Endothelial cell of umbilical vein (primary cell): ENCODE data around the gene TJP3. TPM values are rescaled to one million over a fixed set of nuclear protein-coding genes. Genes with fewer than 3 reads are reported as not detected.

Experiments
- BruUV-seq: library from RNA; stranded (reverse); fragments of 400-500 nt; replicated peaks from 2 replicates; lab custom pipeline; 2021; lab: Mats Ljungman, UMichigan
- CTCF ChIA-PET: fragments of 300-600, 350-600 bp; sonication (Branson Sonifier 250); formaldehyde crosslinking; loops from one replicate; lab custom pipeline; 2021; ENCODE audit warnings: antibody characterized with exemption, inconsistent platforms; lab: Charles Lee
- POLR2A ChIA-PET: fragments of 300-600, 350-600 bp; sonication (Branson Sonifier 250); formaldehyde crosslinking; loops from one replicate; lab custom pipeline; 2021; ENCODE audit warnings: antibody characterized with exemption, inconsistent platforms; lab: Charles Lee
- DNase-seq: peaks from one replicate; pipeline ENCODE4 v3.0.0-alpha.2; 2011; ENCODE audit warnings: low read depth, low spot score
- FAIRE-seq: peaks from 2 replicates; lab custom pipeline; 2011; peaks lifted over from hg19 to GRCh38; lab: Jason Lieb, UNC
- H2AFZ ChIP-seq: 2 replicates; pipeline ENCODE4 v1.6.0; 2012; ENCODE audit warnings: low read depth, low read length, control low read depth, inconsistent platforms
- H3K27ac ChIP-seq: 2 replicates; pipeline ENCODE4 v1.5.1; 2011; ENCODE audit warnings: low read depth, mild to moderate bottlenecking, control low read depth, low read length, moderate library complexity; ENCODE audit not compliant: insufficient read depth
- H3K27me3 ChIP-seq, 2 experiments: 2 replicates each; pipeline versions ENCODE4 v1.6.0 to v1.6.1; 2011; ENCODE audit warnings: low read length in 2 of 2, mixed read lengths in 1 of 2; ENCODE audit not compliant: control insufficient read depth in 2 of 2, insufficient read depth in 2 of 2
- H3K36me3 ChIP-seq, 2 experiments: 2 replicates in 1 of 2; 3 replicates in 1 of 2; pipeline ENCODE4 v1.5.1; 2011; ENCODE audit warnings: low read length in 2 of 2, mild to moderate bottlenecking in 1 of 2, moderate library complexity in 1 of 2; ENCODE audit not compliant: control insufficient read depth in 2 of 2, insufficient read depth in 2 of 2; ENCODE audit errors: extremely low read depth in 1 of 2
- H3K4me1 ChIP-seq: 3 replicates; pipeline ENCODE4 v1.5.1; 2011; ENCODE audit warnings: mild to moderate bottlenecking, low read length; ENCODE audit not compliant: control insufficient read depth, insufficient read depth; ENCODE audit errors: extremely low read depth
- H3K4me2 ChIP-seq: 2 replicates; pipeline ENCODE4 v1.6.1; 2011; ENCODE audit warnings: low read length, control low read depth, mixed read lengths; ENCODE audit not compliant: insufficient read depth
- H3K4me3 ChIP-seq, 3 experiments: fragments of 200-600 bp in 1 of 3; sonication (generic), shearing (Covaris generic) in 1 of 3; replicated peaks in 1 of 3; 2 replicates each; pipeline ENCODE4 v1.5.1; 2011 to 2016; ENCODE audit warnings: control low read depth in 3 of 3, low read length in 3 of 3, mild to moderate bottlenecking in 2 of 3, inconsistent platforms in 1 of 3, low read depth in 1 of 3, moderate library complexity in 1 of 3; ENCODE audit not compliant: insufficient read depth in 1 of 3
- H3K79me2 ChIP-seq: 2 replicates; pipeline ENCODE4 v1.6.0; 2012; ENCODE audit warnings: low read length, inconsistent platforms; ENCODE audit not compliant: control insufficient read depth, insufficient read depth
- H3K9ac ChIP-seq: replicated peaks from 2 replicates; pipeline ENCODE3; 2011; ENCODE audit warnings: low read length, control low read depth; ENCODE audit not compliant: insufficient read depth; ENCODE audit errors: extremely low read depth
- H3K9me1 ChIP-seq: replicated peaks from 3 replicates; pipeline ENCODE4 v1.6.0; 2011; ENCODE audit warnings: mild to moderate bottlenecking, low read length; ENCODE audit not compliant: control insufficient read depth, insufficient read depth; ENCODE audit errors: extremely low read depth
- H3K9me3 ChIP-seq: replicated peaks from 2 replicates; pipeline ENCODE4 v1.5.1; 2012; ENCODE audit warnings: low read length, inconsistent platforms; ENCODE audit not compliant: control insufficient read depth, insufficient read depth
- H4K20me1 ChIP-seq: replicated peaks from 2 replicates; pipeline ENCODE3; 2011; ENCODE audit warnings: mild to moderate bottlenecking, low read length; ENCODE audit not compliant: control insufficient read depth, insufficient read depth; ENCODE audit errors: extremely low read depth
- EZH2 ChIP-seq: IDR thresholded peaks from 2 replicates; pipeline ENCODE4 v1.6.1; 2012; ENCODE audit warnings: borderline replicate concordance, low read depth, mild to moderate bottlenecking, moderate library complexity, low read length, inconsistent platforms; ENCODE audit not compliant: severe bottlenecking
- FOS ChIP-seq: IDR thresholded peaks from 2 replicates; pipeline ENCODE4 v1.6.1; 2011; ENCODE audit warnings: mild to moderate bottlenecking, low read length, moderate library complexity, borderline replicate concordance; ENCODE audit not compliant: insufficient read depth
- GATA2 ChIP-seq: IDR thresholded peaks from 2 replicates; pipeline ENCODE4 v1.7.0; 2011; ENCODE audit warnings: low read depth, mild to moderate bottlenecking, moderate library complexity, mixed read lengths, low read length; ENCODE audit not compliant: insufficient read length, insufficient read depth
- JUN ChIP-seq: IDR thresholded peaks from 2 replicates; pipeline ENCODE4 v1.6.1; 2011; ENCODE audit warnings: borderline replicate concordance, low read depth; ENCODE audit not compliant: insufficient read length, insufficient read depth
- MAX ChIP-seq: IDR thresholded peaks from 2 replicates; pipeline ENCODE4 v1.6.1; 2011; ENCODE audit not compliant: insufficient read depth, insufficient read length
- MYC ChIP-seq: IDR thresholded peaks from one replicate; pipeline ENCODE4 v1.6.1; 2011; ENCODE audit warnings: mild to moderate bottlenecking, low read depth, low read length
- POLR2A ChIP-seq: IDR thresholded peaks from 2 replicates; pipeline ENCODE4 v1.6.1; 2012; ENCODE audit warnings: low read depth, mild to moderate bottlenecking, control low read depth, low read length
- POLR2AphosphoS5 ChIP-seq: IDR thresholded peaks from 2 replicates; pipeline ENCODE4 v1.6.1; 2012; ENCODE audit warnings: low read depth, mild to moderate bottlenecking, control low read depth, low read length, moderate library complexity; ENCODE audit not compliant: insufficient read depth
- dilution Hi-C: fragments of 300-500 bp; cut with MboI; formaldehyde crosslinking; loops from one replicate; pipeline ENCODE4 v1.15.0; 2019; ENCODE audit warnings: low sequenced_read_pairs; ENCODE audit not compliant: extremely low pct_ligation_motif_present
- intact Hi-C: fragments of 100-400 bp; cut with micrococcal nuclease; formaldehyde crosslinking; loops from one replicate; pipeline ENCODE4 v1.10.0; 2022
- polyA plus RNA-seq, 4 experiments: library from polyadenylated mRNA; depleted of rRNA in 3 of 4; stranded (reverse) in 3 of 4; unstranded in 1 of 4; fragments of >200 nt; gene quantifications; 2 replicates each; pipeline versions ENCODE4 v1.2.1 to v1.2.3, GENCODE V29; 2011 to 2012; ENCODE audit warnings: missing spikeins in 1 of 4
- total RNA-seq: library from RNA; stranded (reverse); gene quantifications from 2 replicates; pipeline ENCODE4 v1.2.3, GENCODE V29; 2021
- TF ChIP-seq, protein P1 (sequence below), 2 donors: IDR thresholded peaks; 1 replicate in 1 of 2; 2 replicates in 1 of 2; pipeline ENCODE4 v1.5.1; 2011; ENCODE audit warnings: low read length in 2 of 2, mild to moderate bottlenecking in 2 of 2, moderate library complexity in 2 of 2, control low read depth in 1 of 2, inconsistent platforms in 1 of 2, low read depth in 1 of 2; ENCODE audit not compliant: insufficient read depth in 1 of 2; ENCODE audit errors: extremely low read depth in 1 of 2

The TJP3 gene
- total and polyA plus RNA-seq, 2 donors (not counting 3 experiments of a cell fraction or from before 2014, with no cell fraction given): 0.10 TPM; not detected in 1

- Histone ChIP-seq H2AFZ (no peak within 1 kb of the TSS), H3K9ac (no peak within 1 kb of the TSS), H3K27me3 (no peaks in the 10 kb centered on the region), H3K4me3 (no peak within 1 kb of the TSS), H3K4me1 (peaks cover 6% of the 10 kb centered on the region), H3K9me3 (no peaks in the 10 kb centered on the region), H3K9me1 (no peaks in the 10 kb centered on the region), H3K79me2 (no peaks in the 10 kb centered on the region), H3K36me3 (peaks cover 2% of the 10 kb centered on the region in 2 experiments), H3K27ac (no peak within 1 kb of the TSS), H3K4me2 (no peak within 1 kb of the TSS), H4K20me1 (no peaks in the 10 kb centered on the region)
- intact Hi-C loops (no loop called here), dilution Hi-C loops (no loop called here)
- BruUV-seq: no TSS peak
- DNase-seq: no peak
- CTCF ChIA-PET: interaction anchor here (0.5 kb wide), 1 partner anchor 216 kb away, joined by 4 read pairs; no protein-coding TSS in a partner anchor
- POLR2A ChIA-PET: no interaction called here
- no peak for FAIRE-seq
- TF ChIP-seq MYC (no peak), EZH2 (no peak), JUN (no peak), FOS (no peak), GATA2 (no peak), MAX (no peak), POLR2AphosphoS5 (no peak), POLR2A (no peak)
- TF ChIP-seq, protein P1, sequence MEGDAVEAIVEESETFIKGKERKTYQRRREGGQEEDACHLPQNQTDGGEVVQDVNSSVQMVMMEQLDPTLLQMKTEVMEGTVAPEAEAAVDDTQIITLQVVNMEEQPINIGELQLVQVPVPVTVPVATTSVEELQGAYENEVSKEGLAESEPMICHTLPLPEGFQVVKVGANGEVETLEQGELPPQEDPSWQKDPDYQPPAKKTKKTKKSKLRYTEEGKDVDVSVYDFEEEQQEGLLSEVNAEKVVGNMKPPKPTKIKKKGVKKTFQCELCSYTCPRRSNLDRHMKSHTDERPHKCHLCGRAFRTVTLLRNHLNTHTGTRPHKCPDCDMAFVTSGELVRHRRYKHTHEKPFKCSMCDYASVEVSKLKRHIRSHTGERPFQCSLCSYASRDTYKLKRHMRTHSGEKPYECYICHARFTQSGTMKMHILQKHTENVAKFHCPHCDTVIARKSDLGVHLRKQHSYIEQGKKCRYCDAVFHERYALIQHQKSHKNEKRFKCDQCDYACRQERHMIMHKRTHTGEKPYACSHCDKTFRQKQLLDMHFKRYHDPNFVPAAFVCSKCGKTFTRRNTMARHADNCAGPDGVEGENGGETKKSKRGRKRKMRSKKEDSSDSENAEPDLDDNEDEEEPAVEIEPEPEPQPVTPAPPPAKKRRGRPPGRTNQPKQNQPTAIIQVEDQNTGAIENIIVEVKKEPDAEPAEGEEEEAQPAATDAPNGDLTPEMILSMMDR (IDR thresholded peaks at IDR 0.05; ENCODE audit: extremely low read depth in 1 of 2, insufficient read depth in 1 of 2, low read depth in 1 of 2, low read length in 2 of 2): no peak
Observed at GRCh38 chr19:3771906-3772455, 63.8 kb downstream of the TJP3 start, which contains the start of gene RAX2. Gene RAX2, minus strand, starts transcription at chr19:3772228. Its CDS starts 486 bp downstream, at chr19:3771742.
